Measurements from ENCODE around the gene SCN4A.
"Not testable (repeated sequence)": the region's sequence is repeated elsewhere in the genome, so short reads cannot be mapped to it uniquely, and the experiment has no call there.

The SCN4A gene

GRCh38 chr17:63972796-63973195, at the start of gene SCN4A:
TSS of gene SCN4A (minus strand) at chr17:63972918. CDS start at chr17:63972841, 77 bp downstream.
- no peak for DNase-seq

- peak; percentile 96 for DNase-seq
Observed at GRCh38 chr17:64020056-64020766, 47.5 kb upstream of the SCN4A start, which contains the start of gene ICAM2. TSS of gene ICAM2 (minus strand) at chr17:64020633. CDS start at chr17:64006691, 13,942 bp downstream.

- DNase-seq, result not testable (repeated sequence)
Observed at GRCh38 chr17:64019551-64019961, 46.8 kb upstream of the SCN4A start.

GRCh38 chr17:64017381-64017980, 44.8 kb upstream of the SCN4A start:
- peak; percentile 44 for DNase-seq

- no peak for DNase-seq
Observed at GRCh38 chr17:64016974-64017373, 44.3 kb upstream of the SCN4A start.

GRCh38 chr17:64016231-64016784, 43.6 kb upstream of the SCN4A start:
- peak; percentile 42 for DNase-seq

GRCh38 chr17:64015447-64015846, 42.7 kb upstream of the SCN4A start:
- DNase-seq, result no peak

GRCh38 chr17:64009571-64010402, 37.1 kb upstream of the SCN4A start:
- DNase-seq, result no peak

GRCh38 chr17:64008830-64009229, 36.1 kb upstream of the SCN4A start:
- no peak for DNase-seq

- no peak for DNase-seq
Observed at GRCh38 chr17:64008346-64008745, 35.6 kb upstream of the SCN4A start.

GRCh38 chr17:64007838-64008282, 35.1 kb upstream of the SCN4A start:
- DNase-seq, result no peak

- DNase-seq, result not testable (repeated sequence)
Observed at GRCh38 chr17:64007089-64007837, 34.5 kb upstream of the SCN4A start.

- no peak for DNase-seq
Observed at GRCh38 chr17:64006361-64007088, 33.8 kb upstream of the SCN4A start.

- DNase-seq, result no peak
Observed at GRCh38 chr17:64005734-64006167, 33.0 kb upstream of the SCN4A start.

- no peak for DNase-seq
Observed at GRCh38 chr17:64004903-64005733, 32.4 kb upstream of the SCN4A start.

- no peak for DNase-seq
Observed at GRCh38 chr17:64004218-64004770, 31.6 kb upstream of the SCN4A start.

GRCh38 chr17:64003526-64004121, 30.9 kb upstream of the SCN4A start:
- DNase-seq, result no peak

GRCh38 chr17:64002658-64003525, 30.2 kb upstream of the SCN4A start:
- DNase-seq, result no peak
